Neural progenitor cell (in vitro differentiated cells): ENCODE measurements around the gene FUNDC2. TPM values are rescaled to one million over a fixed set of nuclear protein-coding genes. Genes with fewer than 3 reads are reported as not detected.

Experiments used
- DNase-seq: peaks from one replicate; pipeline ENCODE4 v3.0.0-alpha.2; 2016; ENCODE audit warnings: low spot score
- H2AFZ ChIP-seq: fragments of 200-600 bp; sonication (generic); replicated peaks from 2 replicates; pipeline ENCODE4 v1.6.1; 2016; ENCODE audit warnings: antibody characterized with exemption
- H3F3A ChIP-seq: fragments of 200-600 bp; sonication (generic); 2 replicates; pipeline ENCODE4 v1.6.1; 2016; ENCODE audit warnings: antibody characterized with exemption, low read depth
- H3K27ac ChIP-seq: fragments of 200-600 bp; sonication (generic); 2 replicates; pipeline ENCODE4 v1.5.1; 2016; ENCODE audit warnings: mild to moderate bottlenecking
- H3K27me3 ChIP-seq: fragments of 200-600 bp; sonication (generic); 2 replicates; pipeline ENCODE4 v1.6.1; 2016; ENCODE audit warnings: mild to moderate bottlenecking, moderate library complexity
- H3K36me3 ChIP-seq: fragments of 200-600 bp; sonication (generic); 2 replicates; pipeline ENCODE4 v1.5.1; 2016
- H3K4me1 ChIP-seq: fragments of 200-600 bp; sonication (generic); 2 replicates; pipeline ENCODE4 v1.6.1; 2016; ENCODE audit warnings: mixed run types
- H3K4me2 ChIP-seq: fragments of 200-600 bp; sonication (generic); 2 replicates; pipeline ENCODE4 v1.6.1; 2016
- H3K4me3 ChIP-seq: fragments of 200-600 bp; sonication (generic); 2 replicates; pipeline ENCODE4 v1.5.1; 2016
- H3K79me2 ChIP-seq: fragments of 200-600 bp; sonication (generic); 2 replicates; pipeline ENCODE4 v1.6.1; 2016; ENCODE audit warnings: low read depth
- H3K9ac ChIP-seq: fragments of 200-600 bp; sonication (generic); 2 replicates; pipeline ENCODE4 v1.6.1; 2016
- H3K9me3 ChIP-seq: fragments of 200-600 bp; sonication (generic); 2 replicates; pipeline ENCODE4 v1.5.1; 2016; ENCODE audit warnings: low read depth
- H4K20me1 ChIP-seq: fragments of 200-600 bp; sonication (generic); 2 replicates; pipeline ENCODE4 v1.6.1; 2016; ENCODE audit warnings: low read depth
- H3K27ac Mint-ChIP-seq: 3 replicates; pipeline ENCODE4 v1.8.0; 2021; ENCODE audit warnings: mixed read lengths
- H3K27me3 Mint-ChIP-seq: 2 replicates; pipeline ENCODE4 v1.8.0; 2022; ENCODE audit warnings: low read depth, mild to moderate bottlenecking, inconsistent platforms, moderate library complexity, mixed read lengths; ENCODE audit not compliant: insufficient read depth
- H3K36me3 Mint-ChIP-seq: 3 replicates; pipeline ENCODE4 v1.8.0; 2021; ENCODE audit warnings: mixed read lengths
- H3K4me1 Mint-ChIP-seq: 3 replicates; pipeline ENCODE4 v1.8.0; 2021; ENCODE audit warnings: mixed read lengths
- H3K4me3 Mint-ChIP-seq: 3 replicates; pipeline ENCODE4 v1.8.0; 2021; ENCODE audit warnings: mild to moderate bottlenecking, moderate library complexity, mixed read lengths
- H3K9me3 Mint-ChIP-seq: 3 replicates; pipeline ENCODE4 v1.8.0; 2020; ENCODE audit warnings: mixed read lengths
- EZH2 ChIP-seq: fragments of 200-600 bp; sonication (generic); IDR thresholded peaks from 2 replicates; pipeline ENCODE4 v1.6.1; 2017; ENCODE audit warnings: antibody characterized with exemption, mild to moderate bottlenecking, moderate library complexity
- EZH2phosphoT487 ChIP-seq: fragments of 200-600 bp; sonication (generic); IDR thresholded peaks from 2 replicates; pipeline ENCODE4 v1.6.1; 2017; ENCODE audit warnings: antibody characterized with exemption
- total RNA-seq: library from RNA; depleted of rRNA; stranded (reverse); fragments of >200 nt; gene quantifications from 2 replicates; pipeline ENCODE4 v1.2.3, GENCODE V29; 2015; ENCODE audit warnings: low replicate concordance
- TF ChIP-seq, protein P1 (sequence below): fragments of 200-600 bp; sonication (generic); IDR thresholded peaks from 2 replicates; pipeline ENCODE4 v1.5.1; 2017; ENCODE audit warnings: antibody characterized with exemption, mild to moderate bottlenecking

FUNDC2 gene
- total RNA-seq, 1 donor from 2014 or later = 70.9 TPM

DNA sequence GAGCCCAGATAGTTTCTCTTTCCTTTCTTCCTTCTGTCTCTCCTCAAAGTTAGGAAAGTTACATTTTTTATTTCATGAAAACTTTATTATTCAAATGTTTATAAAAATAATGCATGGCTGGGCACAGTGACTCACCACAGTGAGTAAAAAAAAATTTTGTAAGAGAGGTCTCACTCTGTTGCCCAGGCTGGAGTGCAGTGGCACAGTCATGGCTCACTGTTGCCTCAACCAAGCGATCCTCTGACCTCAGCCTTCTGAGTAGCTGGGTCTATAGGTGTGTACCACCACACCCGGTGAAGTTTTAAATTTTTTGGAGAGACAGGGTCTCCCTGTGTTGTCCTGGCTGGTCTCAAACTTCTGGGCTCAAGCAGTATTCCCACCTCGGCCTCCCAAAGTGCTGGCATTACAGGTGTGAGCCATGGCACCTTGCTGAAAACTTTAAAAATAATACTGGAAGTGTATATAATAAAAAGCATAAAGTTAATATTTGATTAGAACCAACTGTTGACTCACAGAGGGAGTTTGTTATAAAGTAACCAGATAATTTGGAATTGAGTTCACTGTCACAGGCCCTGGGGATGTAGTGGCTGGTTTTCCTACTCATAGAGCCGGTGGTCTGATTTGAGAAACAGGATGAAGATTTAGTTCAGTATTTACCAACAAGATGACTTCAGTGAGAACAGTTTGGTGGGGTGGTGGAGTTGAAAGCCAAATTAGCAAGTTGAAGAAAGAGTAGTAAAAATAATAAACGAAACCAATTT is 26.3 kb downstream of the FUNDC2 start:
- no peak overlapping the region for H3K4me3 Mint-ChIP-seq
- H3K4me1 Mint-ChIP-seq = no peaks in the 10 kb centered on the region
- Histone ChIP-seq H3K27me3 (no peaks in the 10 kb centered on the region), H3K36me3 (no peaks in the 10 kb centered on the region), H2AFZ (no peak overlapping the region), H3K4me1 (no peaks in the 10 kb centered on the region), H3K27ac (no peak overlapping the region), H3K9me3 (no peaks in the 10 kb centered on the region), H3F3A (no peaks in the 10 kb centered on the region), H3K4me2 (no peak overlapping the region), H3K9ac (no peak overlapping the region), H4K20me1 (no peaks in the 10 kb centered on the region), H3K4me3 (no peak overlapping the region), H3K79me2 (no peaks in the 10 kb centered on the region)
- peaks cover 2% of the 10 kb centered on the region for H3K36me3 Mint-ChIP-seq
- H3K9me3 Mint-ChIP-seq = peaks cover 4% of the 10 kb centered on the region
- DNase-seq = no peak
- H3K27ac Mint-ChIP-seq = no peak overlapping the region
- no peak for TF ChIP-seq EZH2phosphoT487
- TF ChIP-seq, protein P1, sequence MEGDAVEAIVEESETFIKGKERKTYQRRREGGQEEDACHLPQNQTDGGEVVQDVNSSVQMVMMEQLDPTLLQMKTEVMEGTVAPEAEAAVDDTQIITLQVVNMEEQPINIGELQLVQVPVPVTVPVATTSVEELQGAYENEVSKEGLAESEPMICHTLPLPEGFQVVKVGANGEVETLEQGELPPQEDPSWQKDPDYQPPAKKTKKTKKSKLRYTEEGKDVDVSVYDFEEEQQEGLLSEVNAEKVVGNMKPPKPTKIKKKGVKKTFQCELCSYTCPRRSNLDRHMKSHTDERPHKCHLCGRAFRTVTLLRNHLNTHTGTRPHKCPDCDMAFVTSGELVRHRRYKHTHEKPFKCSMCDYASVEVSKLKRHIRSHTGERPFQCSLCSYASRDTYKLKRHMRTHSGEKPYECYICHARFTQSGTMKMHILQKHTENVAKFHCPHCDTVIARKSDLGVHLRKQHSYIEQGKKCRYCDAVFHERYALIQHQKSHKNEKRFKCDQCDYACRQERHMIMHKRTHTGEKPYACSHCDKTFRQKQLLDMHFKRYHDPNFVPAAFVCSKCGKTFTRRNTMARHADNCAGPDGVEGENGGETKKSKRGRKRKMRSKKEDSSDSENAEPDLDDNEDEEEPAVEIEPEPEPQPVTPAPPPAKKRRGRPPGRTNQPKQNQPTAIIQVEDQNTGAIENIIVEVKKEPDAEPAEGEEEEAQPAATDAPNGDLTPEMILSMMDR = no peak
- no peak for TF ChIP-seq EZH2
- peaks cover 2% of the 10 kb centered on the region for H3K27me3 Mint-ChIP-seq

DNA sequence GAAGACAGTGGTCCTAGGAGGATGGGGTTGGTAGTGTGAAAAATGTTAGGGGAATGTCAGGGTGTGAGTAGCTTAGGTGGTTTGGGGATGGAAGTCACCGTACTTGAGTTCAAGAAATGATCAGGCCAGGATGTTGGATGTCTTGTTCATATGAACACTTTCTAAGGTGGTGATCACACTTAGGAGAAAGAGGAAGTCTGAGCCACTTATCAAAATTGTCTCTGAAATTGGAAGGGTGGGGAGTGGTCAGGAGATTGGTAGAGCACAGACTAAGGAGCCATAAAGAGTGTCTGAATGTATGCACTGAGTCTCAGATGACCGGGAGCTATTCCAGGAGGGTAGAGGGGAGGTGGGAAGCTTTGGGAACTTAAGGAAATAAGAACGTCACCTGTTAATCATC is 27.0 kb downstream of the FUNDC2 start:
- peaks cover 4% of the 10 kb centered on the region for H3K9me3 Mint-ChIP-seq
- no peak overlapping the region for H3K4me3 Mint-ChIP-seq
- Histone ChIP-seq H3K9me3 (no peaks in the 10 kb centered on the region), H3K27ac (no peak overlapping the region), H3K9ac (no peak overlapping the region), H3K79me2 (no peaks in the 10 kb centered on the region), H3K4me1 (no peaks in the 10 kb centered on the region), H2AFZ (no peak overlapping the region), H3K4me3 (no peak overlapping the region), H3K4me2 (no peak overlapping the region), H3K36me3 (no peaks in the 10 kb centered on the region), H3K27me3 (no peaks in the 10 kb centered on the region), H4K20me1 (no peaks in the 10 kb centered on the region), H3F3A (no peaks in the 10 kb centered on the region)
- H3K36me3 Mint-ChIP-seq = peaks cover 2% of the 10 kb centered on the region
- TF ChIP-seq EZH2phosphoT487 (no peak), EZH2 (no peak)
- TF ChIP-seq, protein P1 = no peak
- peaks cover 2% of the 10 kb centered on the region for H3K27me3 Mint-ChIP-seq
- no peak for DNase-seq
- no peaks in the 10 kb centered on the region for H3K4me1 Mint-ChIP-seq
- H3K27ac Mint-ChIP-seq = no peak overlapping the region

GRCh38 chrX:155054255-155054654 is 27.6 kb downstream of the FUNDC2 start:
- H3K9me3 Mint-ChIP-seq = peaks cover 4% of the 10 kb centered on the region
- peaks cover 2% of the 10 kb centered on the region for H3K27me3 Mint-ChIP-seq
- H3K4me1 ChIP-seq = no peaks in the 10 kb centered on the region
- no peak overlapping the region for H3K4me3 ChIP-seq
- no peaks in the 10 kb centered on the region for H3K4me1 Mint-ChIP-seq
- no peak overlapping the region for H3K27ac ChIP-seq
- no peak overlapping the region for H3K27ac Mint-ChIP-seq
- H3K36me3 Mint-ChIP-seq = peaks cover 2% of the 10 kb centered on the region
- H3K9ac ChIP-seq = no peak overlapping the region
- no peak for DNase-seq
- no peak overlapping the region for H2AFZ ChIP-seq
- no peaks in the 10 kb centered on the region for H3K79me2 ChIP-seq
- no peaks in the 10 kb centered on the region for H3F3A ChIP-seq
- no peaks in the 10 kb centered on the region for H3K36me3 ChIP-seq
- no peaks in the 10 kb centered on the region for H3K9me3 ChIP-seq
- no peak overlapping the region for H3K4me2 ChIP-seq
- H4K20me1 ChIP-seq = no peaks in the 10 kb centered on the region
- H3K4me3 Mint-ChIP-seq = no peak overlapping the region
- TF ChIP-seq EZH2phosphoT487 (no peak), EZH2 (no peak)
- TF ChIP-seq, protein P1 = no peak
- H3K27me3 ChIP-seq = no peaks in the 10 kb centered on the region
